ENCODE data around the gene PIN1.
"Not testable (repeated sequence)": the region's sequence is repeated elsewhere in the genome, so short reads cannot be mapped to it uniquely, and the experiment has no call there.

PIN1 gene
- total RNA-seq, result 65.6 to 80.0 reads per million in 2 donors

- DNase-seq, result peak; percentile 99
These were observed at the start of gene PIN1 for GRCh38 chr19:9834726-9835506. TSS of gene PIN1 (plus strand) at chr19:9835318. CDS start at chr19:9835345, 27 bp downstream.

GRCh38 chr19:9785367-9786331, 49.5 kb upstream of the PIN1 start:
- DNase-seq, result peak; percentile 81

- DNase-seq, result no peak
These were observed 48.8 kb upstream of the PIN1 start for GRCh38 chr19:9786342-9786741.

GRCh38 chr19:9786819-9787218, 48.3 kb upstream of the PIN1 start:
- DNase-seq, result no peak

GRCh38 chr19:9788604-9789003, 46.5 kb upstream of the PIN1 start:
- not testable (repeated sequence) for DNase-seq

GRCh38 chr19:9789066-9789465, 46.1 kb upstream of the PIN1 start:
- DNase-seq, result no peak

GRCh38 chr19:9789579-9789978, 45.5 kb upstream of the PIN1 start:
- DNase-seq, result not testable (repeated sequence)

GRCh38 chr19:9791073-9791367, 44.1 kb upstream of the PIN1 start:
- not testable (repeated sequence) for DNase-seq

GRCh38 chr19:9791552-9792205, 43.4 kb upstream of the PIN1 start:
- DNase-seq, result peak; percentile 88

GRCh38 chr19:9792206-9793070, 42.7 kb upstream of the PIN1 start:
- peak; percentile 73 for DNase-seq

- peak; percentile 54 for DNase-seq
These were observed 42.0 kb upstream of the PIN1 start for GRCh38 chr19:9793071-9793591.

GRCh38 chr19:9796113-9796773, 38.9 kb upstream of the PIN1 start:
- DNase-seq, result no peak

GRCh38 chr19:9797871-9798270, 37.2 kb upstream of the PIN1 start:
- DNase-seq, result no peak

- DNase-seq, result no peak
These were observed 36.0 kb upstream of the PIN1 start for GRCh38 chr19:9799162-9799561.

GRCh38 chr19:9801976-9802375, 33.1 kb upstream of the PIN1 start:
- DNase-seq, result no peak

GRCh38 chr19:9806803-9807202, 28.3 kb upstream of the PIN1 start:
- DNase-seq, result no peak

- no peak for DNase-seq
These were observed 26.0 kb upstream of the PIN1 start for GRCh38 chr19:9808855-9809824.

GRCh38 chr19:9811139-9811538, 24.0 kb upstream of the PIN1 start:
- no peak for DNase-seq

GRCh38 chr19:9818175-9818733, 16.9 kb upstream of the PIN1 start:
- DNase-seq, result no peak

Data from activated gamma-delta T cell (primary cell).